GM12875 (cell line): ENCODE measurements around the gene PLXDC1.
"Not testable (repeated sequence)": the region's sequence is repeated elsewhere in the genome, so short reads cannot be mapped to it uniquely, and the experiment has no call there.

Experiments
- H3K4me3 ChIP-seq: one replicate; pipeline ENCODE4 v1.5.1; 2011; ENCODE audit warnings: low read depth, low read length, control low read depth
- TF ChIP-seq, protein P1 (sequence below): IDR thresholded peaks from 2 replicates; pipeline ENCODE4 v1.5.1; 2011; ENCODE audit warnings: low read depth, mild to moderate bottlenecking, control low read depth, inconsistent platforms, low read length, moderate library complexity, borderline replicate concordance; ENCODE audit not compliant: insufficient read depth

PLXDC1 gene

DNA sequence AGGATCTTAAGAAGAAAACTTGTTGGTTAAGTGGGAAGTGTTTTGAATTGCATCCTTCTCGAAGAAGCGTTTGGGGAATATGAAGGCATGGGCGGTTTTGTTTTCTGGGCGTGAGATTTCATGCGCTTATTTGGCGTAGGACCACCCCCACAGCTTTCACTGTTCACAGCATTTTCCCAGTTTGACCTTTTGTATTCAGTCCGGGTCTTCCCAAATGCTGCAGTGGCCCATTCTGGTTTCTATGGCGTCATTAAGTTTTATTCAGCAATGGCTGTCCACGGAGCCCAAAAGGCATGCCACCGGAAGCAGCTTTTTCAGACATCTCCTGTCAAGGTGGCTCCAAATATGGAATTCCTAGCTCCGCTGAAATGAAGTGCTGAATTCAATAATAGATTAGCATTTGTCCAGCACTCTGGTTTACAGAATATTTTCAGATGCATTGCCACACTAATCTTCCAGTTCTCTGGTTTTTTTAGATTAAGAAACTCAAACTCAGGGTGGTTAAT, 93.7 kb downstream of the PLXDC1 start:
- TF ChIP-seq, protein P1, sequence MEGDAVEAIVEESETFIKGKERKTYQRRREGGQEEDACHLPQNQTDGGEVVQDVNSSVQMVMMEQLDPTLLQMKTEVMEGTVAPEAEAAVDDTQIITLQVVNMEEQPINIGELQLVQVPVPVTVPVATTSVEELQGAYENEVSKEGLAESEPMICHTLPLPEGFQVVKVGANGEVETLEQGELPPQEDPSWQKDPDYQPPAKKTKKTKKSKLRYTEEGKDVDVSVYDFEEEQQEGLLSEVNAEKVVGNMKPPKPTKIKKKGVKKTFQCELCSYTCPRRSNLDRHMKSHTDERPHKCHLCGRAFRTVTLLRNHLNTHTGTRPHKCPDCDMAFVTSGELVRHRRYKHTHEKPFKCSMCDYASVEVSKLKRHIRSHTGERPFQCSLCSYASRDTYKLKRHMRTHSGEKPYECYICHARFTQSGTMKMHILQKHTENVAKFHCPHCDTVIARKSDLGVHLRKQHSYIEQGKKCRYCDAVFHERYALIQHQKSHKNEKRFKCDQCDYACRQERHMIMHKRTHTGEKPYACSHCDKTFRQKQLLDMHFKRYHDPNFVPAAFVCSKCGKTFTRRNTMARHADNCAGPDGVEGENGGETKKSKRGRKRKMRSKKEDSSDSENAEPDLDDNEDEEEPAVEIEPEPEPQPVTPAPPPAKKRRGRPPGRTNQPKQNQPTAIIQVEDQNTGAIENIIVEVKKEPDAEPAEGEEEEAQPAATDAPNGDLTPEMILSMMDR, result no peak
- no peak overlapping the region for H3K4me3 ChIP-seq

DNA sequence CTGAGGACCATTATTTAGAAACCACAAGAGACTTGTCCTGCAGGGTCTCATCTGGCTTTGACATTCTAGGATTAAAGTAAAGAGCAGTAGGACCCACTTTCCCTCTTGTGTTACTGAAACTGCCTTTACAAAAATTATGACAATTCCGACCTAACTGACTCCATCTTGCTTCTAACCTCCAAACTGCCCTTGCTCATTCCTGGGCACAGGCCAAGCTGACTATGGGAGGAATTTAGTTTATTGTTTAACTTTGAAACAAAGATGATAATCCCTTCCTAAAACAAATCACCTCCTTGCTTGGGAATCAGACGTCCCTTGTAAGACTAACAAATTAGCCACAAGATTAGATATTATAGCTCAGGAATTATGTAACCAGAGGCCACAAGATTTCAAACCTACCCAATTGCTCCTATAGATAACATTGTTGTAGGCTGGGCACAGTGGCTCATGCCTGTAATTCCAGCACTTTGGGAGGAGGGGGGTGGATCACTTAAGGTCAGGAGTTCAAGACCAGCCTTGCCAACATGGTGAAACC, 97.3 kb downstream of the PLXDC1 start:
- TF ChIP-seq, protein P1, result no peak

DNA sequence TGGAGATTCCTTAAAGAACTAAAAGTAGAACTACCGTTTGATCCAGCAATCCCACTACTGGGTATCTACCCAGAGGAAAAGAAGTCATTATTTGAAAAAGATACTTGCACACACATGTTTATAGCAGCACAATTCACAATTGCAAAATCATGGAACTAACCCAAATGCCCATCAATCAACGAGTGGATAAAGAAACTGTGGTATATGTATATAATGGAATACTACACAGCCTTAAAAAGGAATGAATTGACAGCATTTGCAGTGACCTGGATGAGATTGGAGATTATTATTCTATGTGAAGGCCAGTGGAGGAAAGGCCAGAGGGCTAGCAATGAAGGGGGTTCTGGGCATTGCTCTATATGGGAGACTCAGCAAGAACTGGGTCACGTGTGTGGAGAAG, 99.0 kb downstream of the PLXDC1 start:
- not testable (repeated sequence) for H3K4me3 ChIP-seq

More for the DNA sequence above, 97.3 kb downstream of the PLXDC1 start:
- H3K4me3 ChIP-seq, result no peak overlapping the region

DNA sequence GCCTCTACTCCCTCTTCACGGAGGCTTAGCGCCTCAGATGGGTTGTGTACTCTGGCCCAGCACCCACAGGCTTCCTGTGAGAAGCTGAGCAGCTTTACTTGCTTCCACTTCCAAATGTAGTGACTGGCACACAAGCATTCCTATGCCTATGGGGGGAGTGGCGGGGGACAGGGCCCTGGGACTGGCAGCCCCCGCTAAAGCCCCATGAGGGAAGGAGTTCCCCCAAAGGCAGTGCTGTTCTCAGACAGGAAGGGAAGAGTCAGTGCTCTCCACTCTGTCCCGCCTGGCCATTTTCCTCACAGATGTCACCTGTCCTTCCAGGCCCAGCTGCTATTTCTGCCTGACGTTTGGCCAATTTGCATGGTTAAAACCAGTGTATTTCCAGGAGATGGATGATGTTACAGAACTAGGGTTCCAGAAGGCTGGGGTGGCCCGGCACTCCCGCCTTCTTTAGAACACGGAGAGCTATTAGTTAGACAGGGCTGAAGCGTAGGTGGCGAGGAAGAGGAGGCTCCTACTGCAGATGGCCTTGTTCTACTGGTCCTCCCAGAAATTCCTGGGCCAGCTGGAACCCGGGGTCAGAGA, 100.3 kb downstream of the PLXDC1 start:
- no peak overlapping the region for H3K4me3 ChIP-seq
- TF ChIP-seq, protein P1, result no peak

DNA sequence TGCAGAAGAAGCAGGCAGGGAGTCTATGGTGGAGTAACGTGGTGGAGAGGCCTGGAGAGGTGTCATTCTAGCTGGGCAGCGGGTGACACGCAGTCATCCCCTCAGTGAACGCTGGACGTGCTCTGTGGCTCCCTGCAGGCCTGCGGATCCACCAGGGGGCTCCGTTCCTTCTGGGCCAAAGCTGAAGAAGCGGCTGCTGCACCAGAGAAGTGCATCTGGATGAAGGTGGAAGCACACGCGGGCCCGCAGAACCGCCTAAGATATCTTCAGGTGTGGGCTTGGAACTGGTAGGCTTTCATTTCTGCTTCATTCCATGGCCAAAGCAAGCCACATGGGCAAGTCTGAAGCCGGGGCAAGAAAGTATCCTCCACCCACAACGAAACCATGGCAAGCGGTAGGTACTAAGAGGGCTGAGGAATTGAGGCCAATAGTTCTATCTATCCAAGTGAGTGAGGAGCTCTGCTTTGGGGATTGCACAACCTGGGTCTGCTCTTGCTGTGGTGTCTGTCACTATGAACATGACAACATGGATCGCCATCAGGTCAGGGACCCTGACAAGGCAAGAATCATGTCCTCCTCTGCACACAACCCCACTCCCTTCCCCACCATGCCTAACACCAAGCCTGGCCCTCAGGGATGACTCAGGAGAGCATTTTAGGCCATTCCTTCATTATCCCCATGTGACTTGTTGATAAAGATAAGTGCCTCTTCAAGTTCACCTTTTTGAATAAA, 105.3 kb downstream of the PLXDC1 start:
- TF ChIP-seq, protein P1, result no peak
- H3K4me3 ChIP-seq, result no peak overlapping the region

DNA sequence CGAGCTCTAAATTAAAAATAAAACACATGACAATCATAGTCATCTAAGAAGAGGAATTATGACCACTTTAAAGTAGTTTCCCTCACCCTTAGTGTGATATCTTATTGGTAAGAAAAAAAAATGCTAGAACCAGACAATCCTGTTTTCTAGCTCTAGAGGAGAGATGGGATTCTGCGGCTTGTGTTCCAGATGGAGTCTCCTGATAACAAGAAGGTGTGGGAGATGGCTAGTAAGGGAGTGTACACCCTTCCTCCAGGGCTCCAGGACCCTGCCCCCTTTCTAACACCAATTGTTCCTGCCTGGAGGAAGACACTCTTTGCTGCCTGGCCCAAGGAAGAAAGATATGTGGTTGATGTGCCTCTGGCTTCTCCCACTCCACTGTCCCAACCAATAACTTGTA, 115.4 kb downstream of the PLXDC1 start:
- no peak overlapping the region for H3K4me3 ChIP-seq
- TF ChIP-seq, protein P1, result no peak

DNA sequence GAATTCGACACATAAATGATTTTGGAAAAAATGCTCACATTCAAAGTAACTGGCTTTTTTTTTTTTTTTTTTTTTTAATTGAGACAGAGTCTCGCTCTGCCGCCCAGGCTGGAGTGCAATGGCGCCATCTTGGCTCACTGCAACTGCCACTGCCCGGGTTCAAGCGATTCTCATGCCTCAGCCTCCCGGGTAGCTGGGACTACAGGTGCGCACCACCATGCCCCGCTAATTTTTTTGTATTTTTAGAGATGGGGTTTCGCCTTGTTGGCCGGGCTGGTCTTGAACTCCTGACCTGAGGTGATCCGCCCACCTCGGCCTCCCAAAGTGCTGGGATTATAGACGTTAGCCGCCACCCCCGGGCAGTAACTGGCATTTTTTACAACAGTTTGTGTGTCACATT, 115.9 kb downstream of the PLXDC1 start:
- H3K4me3 ChIP-seq, result not testable (repeated sequence)

DNA sequence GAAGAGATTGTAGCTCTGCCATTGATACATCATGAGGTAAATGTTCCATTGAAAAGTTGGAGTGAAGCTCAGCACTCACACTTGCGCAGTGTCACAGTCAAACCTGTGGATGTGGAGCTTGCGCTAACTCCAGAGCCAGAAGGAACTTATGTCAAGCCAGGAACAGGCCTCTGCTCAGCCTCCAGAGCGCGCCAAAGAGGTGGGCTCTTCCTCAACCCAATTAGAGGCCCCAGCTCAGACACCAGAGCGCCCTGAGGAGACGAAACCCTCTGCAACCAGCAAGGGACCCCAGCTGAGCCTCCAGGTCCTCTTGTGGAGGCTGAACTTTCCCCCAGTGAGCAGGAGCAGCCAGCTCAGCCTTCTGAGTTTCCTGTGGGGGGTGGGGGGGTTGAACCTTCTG, 122.7 kb downstream of the PLXDC1 start:
- TF ChIP-seq, protein P1, result no peak
- no peak overlapping the region for H3K4me3 ChIP-seq
